C4-2B (cell line): ENCODE data around the gene PPT2.
"Not testable (repeated sequence)": the region's sequence is repeated elsewhere in the genome, so short reads cannot be mapped to it uniquely, and the experiment has no call there.

ENCODE experiments used
- H3K27ac ChIP-seq: fragments of 450-650 bp; 2 replicates; pipeline ENCODE4 v1.5.1; 2017
- ZFX ChIP-seq: fragments of 450-650 bp; IDR thresholded peaks from 2 replicates; pipeline ENCODE4 v1.6.1; 2017
- TF ChIP-seq, protein P1 (sequence below): fragments of 450-650 bp; conservative IDR thresholded peaks from 2 replicates; pipeline ENCODE4 v1.5.1; 2017; ENCODE audit warnings: mild to moderate bottlenecking

Gene PPT2

DNA sequence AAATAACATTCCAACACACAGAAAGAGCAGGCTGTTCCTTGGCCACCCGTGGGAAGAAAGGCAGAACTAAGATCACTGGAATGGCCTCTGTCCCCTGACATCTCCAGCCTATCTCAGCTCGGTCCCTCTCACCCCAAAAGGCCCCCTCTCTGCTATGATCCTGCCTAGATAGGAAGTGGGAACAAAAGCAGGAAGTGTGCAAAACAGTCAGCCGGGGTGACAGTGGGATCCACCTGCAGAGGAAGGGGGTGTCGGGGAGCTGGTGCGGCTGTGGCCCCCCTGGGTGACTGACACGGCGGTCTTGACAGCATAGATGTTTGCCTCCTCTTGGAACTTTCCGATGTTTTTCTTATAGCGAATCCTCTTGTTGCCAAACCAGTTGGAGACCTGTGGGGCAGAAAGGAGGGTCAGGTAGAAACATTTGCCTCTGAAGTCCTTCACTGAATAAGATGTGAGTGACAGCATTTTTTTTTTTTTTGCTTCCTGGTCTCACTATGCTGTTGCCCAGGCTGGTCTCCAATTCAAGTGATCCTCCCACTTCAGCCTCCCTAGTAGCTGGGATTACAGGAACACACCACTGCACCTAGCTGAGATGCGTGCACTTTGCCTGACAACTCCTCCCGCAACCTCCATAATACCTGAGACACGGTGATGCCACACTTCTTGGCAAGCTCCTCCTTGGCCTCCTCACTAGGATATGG, 33.2 kb downstream of the PPT2 start:
- H3K27ac ChIP-seq = no peak overlapping the region
- no peak for TF ChIP-seq ZFX
- TF ChIP-seq, protein P1, sequence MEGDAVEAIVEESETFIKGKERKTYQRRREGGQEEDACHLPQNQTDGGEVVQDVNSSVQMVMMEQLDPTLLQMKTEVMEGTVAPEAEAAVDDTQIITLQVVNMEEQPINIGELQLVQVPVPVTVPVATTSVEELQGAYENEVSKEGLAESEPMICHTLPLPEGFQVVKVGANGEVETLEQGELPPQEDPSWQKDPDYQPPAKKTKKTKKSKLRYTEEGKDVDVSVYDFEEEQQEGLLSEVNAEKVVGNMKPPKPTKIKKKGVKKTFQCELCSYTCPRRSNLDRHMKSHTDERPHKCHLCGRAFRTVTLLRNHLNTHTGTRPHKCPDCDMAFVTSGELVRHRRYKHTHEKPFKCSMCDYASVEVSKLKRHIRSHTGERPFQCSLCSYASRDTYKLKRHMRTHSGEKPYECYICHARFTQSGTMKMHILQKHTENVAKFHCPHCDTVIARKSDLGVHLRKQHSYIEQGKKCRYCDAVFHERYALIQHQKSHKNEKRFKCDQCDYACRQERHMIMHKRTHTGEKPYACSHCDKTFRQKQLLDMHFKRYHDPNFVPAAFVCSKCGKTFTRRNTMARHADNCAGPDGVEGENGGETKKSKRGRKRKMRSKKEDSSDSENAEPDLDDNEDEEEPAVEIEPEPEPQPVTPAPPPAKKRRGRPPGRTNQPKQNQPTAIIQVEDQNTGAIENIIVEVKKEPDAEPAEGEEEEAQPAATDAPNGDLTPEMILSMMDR = no peak

DNA sequence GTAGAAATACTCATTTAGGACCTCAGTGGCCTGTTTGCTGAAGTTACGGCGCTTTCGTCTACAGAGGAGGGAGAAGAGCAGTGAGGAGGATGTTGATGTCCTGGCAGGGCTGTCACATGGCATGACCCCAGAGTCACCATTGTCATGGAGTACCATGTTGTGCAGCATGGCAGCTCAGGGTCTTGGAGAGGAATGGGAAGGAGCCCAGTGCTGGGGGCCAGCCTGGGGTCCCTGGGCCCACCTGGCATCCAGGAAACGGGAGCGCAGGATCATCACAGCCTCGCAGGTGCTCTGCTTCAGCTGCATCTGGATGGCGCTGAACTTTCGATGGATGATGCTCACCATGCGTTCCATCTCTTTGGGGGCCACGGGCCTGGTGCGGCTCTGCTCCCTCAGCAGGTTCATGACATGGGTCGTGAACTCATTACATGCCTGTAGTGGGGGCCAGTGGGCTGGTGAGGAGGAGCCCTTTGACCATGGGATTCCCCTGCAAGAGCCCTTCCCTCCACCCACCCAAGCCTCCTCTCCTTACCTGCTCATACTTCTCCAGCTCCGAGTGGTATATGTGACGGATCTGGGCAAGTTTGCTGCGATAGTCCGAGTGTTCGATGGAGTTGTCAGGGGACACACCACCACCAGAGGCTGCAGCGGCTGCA, 33.9 kb downstream of the PPT2 start:
- not testable (repeated sequence) for H3K27ac ChIP-seq

DNA sequence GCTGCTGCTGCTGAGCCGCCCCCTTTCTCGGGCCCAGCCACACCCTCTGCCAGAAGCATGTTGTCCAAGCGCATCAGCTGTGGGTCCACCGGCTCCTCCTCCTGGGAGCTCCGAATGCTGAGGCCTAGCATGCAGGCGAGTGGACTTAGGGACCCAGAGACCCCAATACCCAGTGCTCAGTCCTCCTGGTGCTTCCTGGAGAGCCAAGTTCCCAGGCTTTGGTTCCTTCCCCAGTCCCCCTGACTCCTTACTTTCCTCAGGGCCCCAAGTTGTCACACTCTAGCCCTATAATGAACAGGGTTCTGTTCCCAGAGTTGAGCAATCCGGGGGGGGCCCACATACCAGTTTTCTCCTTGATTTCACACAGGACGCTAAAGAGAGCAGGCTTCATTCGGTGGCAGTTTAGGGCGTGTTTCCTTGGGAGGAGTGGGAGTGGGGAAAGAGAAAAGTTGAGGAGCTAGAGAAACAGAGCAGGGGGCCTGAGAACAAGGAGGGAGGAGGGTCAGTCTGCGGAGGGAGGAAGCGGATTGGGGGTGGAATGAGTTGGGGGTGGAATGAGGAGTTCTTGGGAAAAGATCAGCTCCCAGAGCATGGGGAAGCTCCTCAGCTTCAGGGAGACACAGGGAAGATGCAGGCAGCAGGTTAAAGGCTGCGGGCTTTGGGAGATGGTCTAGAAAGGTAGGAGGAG, 34.6 kb downstream of the PPT2 start:
- H3K27ac ChIP-seq = peak overlapping the region; percentile 73; the same call in 1 of the 2 replicates
- TF ChIP-seq, protein P1 = no peak
- no peak for TF ChIP-seq ZFX

DNA sequence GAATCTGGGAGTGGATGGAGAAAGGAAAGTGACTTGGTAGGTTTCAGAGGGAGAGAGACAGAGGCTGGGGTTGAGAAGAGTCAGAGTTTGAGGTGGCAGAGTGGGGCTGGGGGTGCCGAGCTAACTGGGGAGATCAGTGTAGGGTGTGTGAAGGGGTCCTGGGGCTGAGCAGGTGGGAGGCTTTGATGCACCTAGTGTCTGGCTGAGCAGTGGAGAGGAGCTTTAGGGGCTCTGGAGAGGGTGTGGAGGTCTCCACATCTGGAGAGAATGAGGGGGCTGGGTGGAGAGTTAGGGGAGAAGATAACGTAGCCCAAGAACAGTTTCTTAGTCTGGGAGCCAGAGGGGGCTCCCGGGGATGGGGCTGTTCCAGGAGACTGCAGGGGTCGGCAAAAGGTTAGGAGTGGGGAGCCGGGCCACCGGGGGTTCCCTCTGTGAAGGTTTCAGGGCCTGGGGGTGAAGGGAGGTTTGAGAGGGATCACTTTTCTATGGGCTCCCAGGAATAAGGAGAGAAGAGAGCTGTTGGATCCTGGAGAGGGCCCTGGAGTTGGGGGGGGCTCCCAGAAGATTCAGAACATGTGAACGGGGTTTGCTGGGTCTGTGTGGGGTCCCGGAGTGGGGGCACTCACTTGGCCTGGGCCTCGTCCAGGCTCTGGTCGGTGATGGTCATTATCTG, 35.3 kb downstream of the PPT2 start:
- no peak for TF ChIP-seq ZFX
- TF ChIP-seq, protein P1 = no peak
- peak overlapping the region; percentile 73 for H3K27ac ChIP-seq

DNA sequence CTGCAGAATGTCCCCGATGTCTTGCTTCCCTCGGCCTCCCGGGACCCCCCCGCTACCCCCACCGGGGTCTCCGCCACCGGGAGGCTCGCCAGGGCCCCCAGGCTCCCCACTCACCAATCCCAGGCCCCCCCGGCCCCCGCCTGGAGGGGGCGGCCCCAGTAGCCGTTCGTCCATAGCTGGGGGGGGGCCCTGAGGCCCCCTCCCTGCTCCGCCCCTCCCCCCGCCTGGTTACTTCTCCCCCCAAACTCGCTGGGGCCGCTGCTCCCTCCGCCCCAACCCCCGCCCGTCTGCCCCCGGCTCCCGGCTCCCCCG, 35.8 kb downstream of the PPT2 start:
- H3K27ac ChIP-seq = peak overlapping the region; percentile 73
- TF ChIP-seq, protein P1 = no peak
- no peak for TF ChIP-seq ZFX

DNA sequence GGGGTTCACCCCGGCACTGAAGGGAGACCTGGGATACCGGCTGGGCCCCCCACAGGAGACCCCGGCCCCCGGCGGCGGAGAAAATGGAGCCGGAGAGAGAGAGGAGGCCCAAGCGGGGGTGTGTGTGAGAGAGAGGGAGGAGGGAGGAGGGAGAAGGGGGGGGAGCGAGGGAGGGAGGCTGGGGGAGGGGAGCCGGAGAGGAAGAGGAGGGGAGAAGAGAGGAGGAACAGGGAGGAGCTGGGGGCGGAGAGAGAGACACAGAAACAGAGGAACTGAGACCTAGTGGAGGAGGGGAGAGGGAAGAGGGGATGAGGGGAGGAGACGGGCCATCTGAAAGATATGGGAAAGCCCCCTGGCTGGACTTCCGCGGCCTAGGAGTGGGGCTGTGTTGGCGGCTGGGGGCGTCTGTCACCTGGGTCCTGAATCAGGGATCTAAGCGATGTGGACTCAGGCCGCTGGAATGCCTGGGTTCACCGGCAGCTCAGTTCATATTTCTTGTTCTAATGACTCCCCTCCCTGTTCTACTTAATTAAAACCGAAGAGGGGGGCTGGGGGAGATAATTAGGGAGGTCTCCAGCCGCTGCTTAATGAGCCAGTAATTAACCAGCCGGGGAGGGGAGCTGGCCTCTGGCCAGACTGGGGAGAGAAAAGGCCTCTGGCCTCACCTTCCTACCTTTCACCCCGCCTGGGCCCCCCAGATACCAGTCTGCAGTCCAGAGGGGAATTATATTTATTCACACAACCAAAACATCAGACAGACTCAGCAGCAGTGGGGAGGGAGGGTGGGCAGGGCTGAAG, 36.3 kb downstream of the PPT2 start, which contains the start of gene PBX2:
Gene PBX2 (minus strand): TSS at position 149 of the 798 bp plus-strand sequence. CDS start 287 bp downstream, outside the sequence.
- TF ChIP-seq, protein P1 = no peak
- TF ChIP-seq ZFX = no peak
- H3K27ac ChIP-seq = peak within 1 kb of the TSS; percentile 73

DNA sequence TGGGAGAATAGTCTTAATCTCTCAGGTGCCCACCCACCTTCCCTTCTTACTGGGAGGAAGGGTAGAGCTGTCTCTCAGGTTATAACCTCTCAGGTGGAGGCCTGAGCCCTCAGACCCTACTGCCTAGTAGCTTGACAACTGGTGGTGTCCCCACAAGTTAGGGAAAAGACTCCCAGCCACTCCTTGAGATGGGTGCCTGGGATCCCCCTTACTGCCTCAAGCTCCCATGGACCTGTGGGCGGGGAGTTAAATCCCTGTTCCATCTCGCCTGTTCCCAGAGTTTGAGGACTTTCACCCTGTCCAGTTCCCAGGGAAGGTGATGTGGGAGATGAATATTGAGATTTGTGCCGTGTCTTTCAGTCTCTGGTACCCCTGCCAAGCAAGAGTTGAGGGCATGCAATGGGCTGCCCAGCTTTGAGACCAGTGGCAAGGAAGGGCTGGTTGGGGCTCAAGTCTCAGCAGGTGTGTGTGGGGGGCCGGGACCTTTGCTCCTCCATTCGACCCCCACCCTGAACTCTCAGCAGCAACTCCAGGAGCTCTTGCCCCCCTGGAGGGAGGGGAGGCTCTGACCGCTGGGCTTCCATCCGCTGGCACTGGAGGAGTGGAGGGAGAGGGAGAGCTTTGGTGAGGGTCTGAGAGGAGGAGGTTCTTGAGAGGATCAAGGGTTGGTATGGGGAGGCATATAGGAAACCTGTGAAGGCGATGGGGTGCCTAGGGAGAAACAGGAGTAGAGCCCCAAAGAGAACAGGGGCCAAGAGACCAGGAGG, 37.2 kb downstream of the PPT2 start:
- TF ChIP-seq ZFX = no peak
- TF ChIP-seq, protein P1 = no peak
- peak overlapping the region; percentile 73 for H3K27ac ChIP-seq
